NCI-H187 (cell line): Measurements from ENCODE around the gene SP110.
"Not testable (repeated sequence)": the region's sequence is repeated elsewhere in the genome, so short reads cannot be mapped to it uniquely, and the experiment has no call there.

Source experiments
- DNase-seq, 2 experiments: peaks; one replicate each; lab custom pipeline; 2025; lab: John Stamatoyannopoulos, UW

The SP110 gene

GRCh38 chr2:230219419-230220331 lies at the start of gene SP110:
Gene SP110 (minus strand): TSS chr2:230219984. CDS start chr2:230216927, 3,057 bp downstream.
- DNase-seq: no peak

- no peak for DNase-seq
These were observed 48.9 kb upstream of the SP110 start for GRCh38 chr2:230268606-230269243.

GRCh38 chr2:230267556-230267955 lies 47.8 kb upstream of the SP110 start:
- no peak for DNase-seq

GRCh38 chr2:230267059-230267458 lies 47.3 kb upstream of the SP110 start:
- no peak for DNase-seq

- no peak for DNase-seq
These were observed 46.9 kb upstream of the SP110 start for GRCh38 chr2:230266638-230267037.

GRCh38 chr2:230264945-230265344 lies 45.2 kb upstream of the SP110 start:
- DNase-seq: not testable (repeated sequence)

GRCh38 chr2:230262246-230262645 lies 42.5 kb upstream of the SP110 start:
- no peak for DNase-seq

GRCh38 chr2:230258483-230258882 lies 38.7 kb upstream of the SP110 start:
- no peak for DNase-seq

- no peak for DNase-seq
These were observed 37.0 kb upstream of the SP110 start for GRCh38 chr2:230256733-230257332.

GRCh38 chr2:230254152-230254881 lies 34.5 kb upstream of the SP110 start:
- no peak for DNase-seq

GRCh38 chr2:230250231-230250630 lies 30.4 kb upstream of the SP110 start:
- DNase-seq: no peak

- no peak for DNase-seq
These were observed 26.4 kb upstream of the SP110 start for GRCh38 chr2:230246206-230246605.

- no peak for DNase-seq
These were observed 24.4 kb upstream of the SP110 start for GRCh38 chr2:230244211-230244610.

- DNase-seq: no peak
These were observed 15.1 kb upstream of the SP110 start for GRCh38 chr2:230234845-230235244.

- DNase-seq: no peak
These were observed 14.4 kb upstream of the SP110 start for GRCh38 chr2:230234122-230234722.

- DNase-seq: no peak
These were observed 11.5 kb upstream of the SP110 start for GRCh38 chr2:230231251-230231650.

- no peak for DNase-seq
These were observed 10.9 kb upstream of the SP110 start for GRCh38 chr2:230230496-230231200.

GRCh38 chr2:230230087-230230486 lies 10.3 kb upstream of the SP110 start:
- DNase-seq: no peak

- DNase-seq: no peak
These were observed 7.4 kb upstream of the SP110 start for GRCh38 chr2:230227216-230227615.

- no peak for DNase-seq
These were observed 6.3 kb upstream of the SP110 start for GRCh38 chr2:230226051-230226551.

GRCh38 chr2:230225486-230225885 lies 5.7 kb upstream of the SP110 start, which contains the start of gene SP140:
Gene SP140 (plus strand): TSS chr2:230225736. CDS start chr2:230225845, 109 bp downstream.
- no peak for DNase-seq
